NCI-H69 (cell line): ENCODE data around the gene CCND1.

ENCODE experiments used
- DNase-seq: peaks from one replicate; lab custom pipeline; 2025; lab: John Stamatoyannopoulos, UW

Gene CCND1

GRCh38 chr11:69653406-69653960 is 12.5 kb downstream of the CCND1 start:
- DNase-seq = no peak

GRCh38 chr11:69654001-69654659 is 13.2 kb downstream of the CCND1 start:
- DNase-seq = peak; percentile 74

- DNase-seq = peak; percentile 74
These were observed 13.9 kb downstream of the CCND1 start for GRCh38 chr11:69654660-69655478.

GRCh38 chr11:69655479-69656428 is 14.8 kb downstream of the CCND1 start:
- DNase-seq = no peak

- DNase-seq = no peak
These were observed 15.8 kb downstream of the CCND1 start for GRCh38 chr11:69656536-69657455.

GRCh38 chr11:69657456-69657910 is 16.5 kb downstream of the CCND1 start:
- no peak for DNase-seq

GRCh38 chr11:69657911-69658625 is 17.1 kb downstream of the CCND1 start:
- DNase-seq = no peak

GRCh38 chr11:69658626-69659450 is 17.9 kb downstream of the CCND1 start:
- peak; percentile 9 for DNase-seq

- DNase-seq = no peak
These were observed 18.6 kb downstream of the CCND1 start for GRCh38 chr11:69659591-69659990.

GRCh38 chr11:69660001-69660500 is 19.1 kb downstream of the CCND1 start:
- no peak for DNase-seq

- no peak for DNase-seq
These were observed 20.4 kb downstream of the CCND1 start for GRCh38 chr11:69661413-69661715.

- DNase-seq = no peak
These were observed 21.2 kb downstream of the CCND1 start for GRCh38 chr11:69662021-69662698.

- no peak for DNase-seq
These were observed 21.9 kb downstream of the CCND1 start for GRCh38 chr11:69662806-69663205.

GRCh38 chr11:69663326-69663725 is 22.4 kb downstream of the CCND1 start:
- DNase-seq = no peak

GRCh38 chr11:69664103-69664775 is 23.3 kb downstream of the CCND1 start:
- no peak for DNase-seq

GRCh38 chr11:69664901-69665300 is 23.9 kb downstream of the CCND1 start:
- DNase-seq = no peak

GRCh38 chr11:69665669-69666068 is 24.7 kb downstream of the CCND1 start:
- DNase-seq = no peak

- DNase-seq = no peak
These were observed 25.3 kb downstream of the CCND1 start for GRCh38 chr11:69666261-69666660.
